Stimulated activated CD8-positive, alpha-beta memory T cell treated with anti-CD3 and anti-CD28 coated beads, Interleukin-7, amount 100 ng/mL, for 48 hours (primary cell): Measurements from ENCODE around the gene TIMM23.

Experiments used
- DNase-seq, 2 donors: peaks; one replicate each; pipeline ENCODE4 v3.0.0-alpha.2; 2020; ENCODE audit warnings: low read depth in 1 of 2; ENCODE audit errors: extremely low read depth in 1 of 2

The TIMM23 gene

DNA sequence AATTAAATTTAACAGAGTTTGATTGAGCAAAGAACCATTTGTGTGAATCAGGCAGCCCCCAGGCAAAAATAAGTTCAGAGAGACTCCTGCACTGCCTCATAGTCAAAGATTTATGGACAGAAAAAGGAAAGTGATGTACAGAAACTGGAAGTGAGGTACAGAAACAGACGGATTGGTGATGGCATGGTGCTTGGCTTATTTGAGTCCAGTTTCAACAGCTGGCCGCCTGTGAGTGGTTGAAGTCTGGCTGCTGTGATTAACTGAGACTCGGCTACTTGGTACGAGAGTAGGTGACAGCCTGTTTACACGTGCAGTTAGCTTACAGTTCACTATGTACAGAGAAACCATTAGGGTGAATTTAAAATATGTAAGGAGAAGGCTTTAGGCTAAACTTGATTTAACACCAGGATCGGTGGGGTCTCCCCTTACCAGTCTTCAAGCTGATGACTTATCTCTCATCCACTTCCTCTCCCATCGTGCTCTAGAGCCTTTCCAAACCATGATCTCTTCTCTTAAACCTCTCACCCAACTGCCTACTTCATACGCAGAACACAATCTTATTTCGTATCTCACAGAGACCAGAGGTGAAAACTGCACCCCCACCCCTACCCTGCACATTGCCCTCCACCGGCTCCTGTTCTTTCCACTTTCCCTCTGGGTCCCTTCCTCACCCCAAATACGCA is 78.8 kb downstream of the TIMM23 start:
- DNase-seq = no peak

DNA sequence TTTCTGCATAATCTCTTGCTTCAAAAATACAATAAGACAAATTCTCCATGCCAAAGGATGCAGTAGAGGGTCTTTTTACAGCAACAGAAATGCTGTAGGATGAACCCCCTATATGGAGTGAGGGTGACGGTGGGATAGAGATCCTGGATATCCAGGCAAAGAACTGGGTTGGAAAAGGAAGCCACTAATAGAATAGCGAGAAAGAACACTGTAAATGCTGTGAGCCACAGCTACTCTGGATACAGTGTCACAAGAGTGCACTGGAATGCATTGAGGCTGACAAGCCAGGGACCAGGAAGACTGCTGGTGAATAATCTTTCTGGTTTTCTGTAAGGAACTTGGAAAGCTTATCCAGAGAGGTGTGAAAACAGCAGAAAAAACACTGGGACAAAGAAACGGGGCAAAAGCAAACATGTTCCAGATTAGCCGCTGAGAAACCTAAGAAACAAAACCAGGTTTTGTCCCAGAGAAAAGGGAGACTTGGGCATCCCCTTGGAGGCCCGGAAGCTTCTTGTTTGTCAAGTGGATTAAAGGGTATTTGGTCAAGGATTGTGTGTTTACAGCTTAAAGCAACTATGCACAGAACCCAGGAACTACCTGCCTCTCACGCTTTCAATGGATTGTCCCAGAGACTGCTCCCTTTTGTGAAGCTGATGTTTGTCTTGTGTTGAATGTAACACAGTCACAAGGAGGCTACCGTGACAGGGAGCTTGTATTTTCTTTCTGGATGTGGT is 79.9 kb downstream of the TIMM23 start:
- no peak for DNase-seq

DNA sequence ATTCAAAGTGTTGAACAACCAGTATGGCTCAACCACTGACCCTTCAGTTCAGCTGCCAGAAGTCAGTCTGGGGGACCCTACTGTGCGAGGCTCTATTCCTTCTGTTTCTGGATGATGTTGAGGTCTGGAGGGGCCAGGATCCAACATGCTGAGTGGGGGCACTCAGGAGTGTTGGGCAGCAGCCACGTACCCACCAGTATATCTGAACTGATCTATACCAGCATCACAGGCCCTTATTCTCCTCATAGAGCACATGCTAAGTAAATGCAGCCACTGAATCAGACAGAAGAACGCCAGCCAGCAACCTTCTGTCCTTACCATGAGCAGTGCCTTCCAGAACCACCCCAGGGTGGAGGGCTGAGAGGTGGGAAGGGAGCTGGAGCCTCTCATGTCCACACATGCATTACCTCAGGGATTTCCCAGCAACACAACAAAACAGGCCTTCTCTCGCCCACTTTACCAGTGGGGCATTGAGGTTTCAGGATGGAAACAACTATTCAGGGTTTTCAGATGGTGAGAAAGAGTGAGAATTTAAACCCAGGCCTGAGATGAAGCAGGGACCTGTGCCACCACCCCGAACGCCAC is 80.6 kb downstream of the TIMM23 start:
- DNase-seq = no peak
